NCI-H187 (cell line): Measurements from ENCODE around the gene ELOVL5.
"Not testable (repeated sequence)": the region's sequence is repeated elsewhere in the genome, so short reads cannot be mapped to it uniquely, and the experiment has no call there.

Source experiments
- DNase-seq, 2 experiments: peaks; one replicate each; lab custom pipeline; 2025; lab: John Stamatoyannopoulos, UW

Gene ELOVL5

GRCh38 chr6:53348371-53349208 is at the start of gene ELOVL5:
ELOVL5 (minus strand) TSS chr6:53348950; CDS start chr6:53295699, 53,251 bp downstream.
- DNase-seq: peak; percentile 76 to 82

GRCh38 chr6:53397283-53397682 is 48.5 kb upstream of the ELOVL5 start:
- DNase-seq: no peak

GRCh38 chr6:53395986-53396385 is 47.2 kb upstream of the ELOVL5 start:
- no peak for DNase-seq

- no peak for DNase-seq
These were observed 46.0 kb upstream of the ELOVL5 start for GRCh38 chr6:53394704-53395103.

GRCh38 chr6:53391170-53391569 is 42.4 kb upstream of the ELOVL5 start:
- no peak for DNase-seq

- DNase-seq: no peak
These were observed 41.3 kb upstream of the ELOVL5 start for GRCh38 chr6:53390010-53390409.

- not testable (repeated sequence) for DNase-seq
These were observed 39.9 kb upstream of the ELOVL5 start for GRCh38 chr6:53388615-53389014.

- no peak for DNase-seq
These were observed 33.7 kb upstream of the ELOVL5 start for GRCh38 chr6:53382421-53382820.

- DNase-seq: no peak
These were observed 29.5 kb upstream of the ELOVL5 start for GRCh38 chr6:53378208-53378607.

GRCh38 chr6:53377793-53378192 is 29.0 kb upstream of the ELOVL5 start:
- no peak for DNase-seq

- DNase-seq: no peak
These were observed 28.5 kb upstream of the ELOVL5 start for GRCh38 chr6:53377289-53377688.

GRCh38 chr6:53376661-53377226 is 28.0 kb upstream of the ELOVL5 start:
- no peak for DNase-seq

GRCh38 chr6:53375847-53376246 is 27.1 kb upstream of the ELOVL5 start:
- DNase-seq: no peak

GRCh38 chr6:53373638-53374037 is 24.9 kb upstream of the ELOVL5 start:
- no peak for DNase-seq

GRCh38 chr6:53369876-53370515 is 21.2 kb upstream of the ELOVL5 start:
- DNase-seq: no peak

GRCh38 chr6:53369051-53369450 is 20.3 kb upstream of the ELOVL5 start:
- no peak for DNase-seq

GRCh38 chr6:53366128-53366641 is 17.4 kb upstream of the ELOVL5 start:
- DNase-seq: no peak

GRCh38 chr6:53363341-53364079 is 14.8 kb upstream of the ELOVL5 start:
- no peak for DNase-seq

- no peak for DNase-seq
These were observed 12.8 kb upstream of the ELOVL5 start for GRCh38 chr6:53361549-53362031.

- DNase-seq: no peak
These were observed 11.6 kb upstream of the ELOVL5 start for GRCh38 chr6:53360093-53360912.

GRCh38 chr6:53359843-53360092 is 11.0 kb upstream of the ELOVL5 start:
- no peak for DNase-seq
